ENCODE measurements around the gene CDC14C.

- no peak for TF ChIP-seq MYC (IDR thresholded peaks at IDR 0.05; ENCODE audit: low read depth, low read length)
- TF ChIP-seq CTCF (IDR thresholded peaks at IDR 0.05; ENCODE audit: extremely low read depth in 1 of 2, insufficient read depth in 1 of 2, low read depth in 1 of 2, low read length in 2 of 2) = no peak
- TF ChIP-seq GATA2 (IDR thresholded peaks at IDR 0.05; ENCODE audit: insufficient read depth, insufficient read length, low read depth, low read length) = no peak
- TF ChIP-seq EZH2 (IDR thresholded peaks at IDR 0.05; ENCODE audit: borderline replicate concordance, low read depth, low read length, severe bottlenecking) = no peak
- TF ChIP-seq POLR2A (IDR thresholded peaks at IDR 0.05; ENCODE audit: low read depth, low read length) = no peak
- no peak for TF ChIP-seq POLR2AphosphoS5 (IDR thresholded peaks at IDR 0.05; ENCODE audit: insufficient read depth, low read depth, low read length)
- TF ChIP-seq MAX (IDR thresholded peaks at IDR 0.05; ENCODE audit: insufficient read depth, insufficient read length) = no peak
- no peak for TF ChIP-seq FOS (IDR thresholded peaks at IDR 0.05; ENCODE audit: borderline replicate concordance, insufficient read depth, low read length)
- TF ChIP-seq JUN (IDR thresholded peaks at IDR 0.05; ENCODE audit: borderline replicate concordance, insufficient read depth, insufficient read length, low read depth) = no peak
Measured at GRCh38 chr7:48959676-48960075, 35.3 kb downstream of the CDC14C start.

All from endothelial cell of umbilical vein (primary cell).